ENCODE data around the gene LGI4. TPM values are rescaled to one million over a fixed set of nuclear protein-coding genes. Genes with fewer than 3 reads are reported as not detected.

The LGI4 gene
- total RNA-seq, 1 donor from 2014 or later: 5.7 TPM

GRCh38 chr19:35085947-35086346 lies 48.9 kb downstream of the LGI4 start:
- DNase-seq: no peak

GRCh38 chr19:35084509-35084762 lies 50.4 kb downstream of the LGI4 start:
- no peak for DNase-seq

GRCh38 chr19:35083691-35084508 lies 51.0 kb downstream of the LGI4 start:
- no peak for DNase-seq

- DNase-seq: no peak
Observed at GRCh38 chr19:35081201-35081600, 53.7 kb downstream of the LGI4 start.

- DNase-seq: no peak
Observed at GRCh38 chr19:35080613-35081170, 54.2 kb downstream of the LGI4 start.

GRCh38 chr19:35079826-35080225 lies 55.0 kb downstream of the LGI4 start:
- no peak for DNase-seq

GRCh38 chr19:35077411-35078223 lies 57.2 kb downstream of the LGI4 start:
- no peak for DNase-seq

GRCh38 chr19:35076657-35077056 lies 58.2 kb downstream of the LGI4 start:
- no peak for DNase-seq

GRCh38 chr19:35076026-35076370 lies 58.9 kb downstream of the LGI4 start:
- no peak for DNase-seq

- no peak for DNase-seq
Observed at GRCh38 chr19:35075202-35076025, 59.4 kb downstream of the LGI4 start.

Small RNAs within 50 kb of the gene (small RNA-seq; reads per million reads assigned to genes)
- gene AC020907.2 (ENCODE audit: low replicate concordance): not detected

Other genes starting within 250 kb of the LGI4 start
- 3.2 TPM for gene ZNF30, start 208.2 kb downstream of the LGI4 start, total RNA-seq
- 5.3 TPM for gene ZNF792, start 170.8 kb downstream of the LGI4 start, total RNA-seq
- gene GRAMD1A, start 134.7 kb downstream of the LGI4 start, total RNA-seq: 32.7 TPM
- gene SCN1B, start 104.6 kb downstream of the LGI4 start, total RNA-seq: 1.4 TPM
- gene HPN, start 93.3 kb downstream of the LGI4 start, total RNA-seq: 0.69 TPM
- 75.0 TPM for gene FXYD3, start 19.2 kb downstream of the LGI4 start, total RNA-seq
- 17.4 TPM for gene FXYD1, start 3.8 kb upstream of the LGI4 start, total RNA-seq
- 0.59 TPM for gene FXYD7, start 8.2 kb upstream of the LGI4 start, total RNA-seq
- gene FXYD5, start 19.7 kb upstream of the LGI4 start, total RNA-seq: 10.7 TPM
- gene FAM187B, start 93.7 kb upstream of the LGI4 start, total RNA-seq: not detected
- gene LSR, start 113.9 kb upstream of the LGI4 start, total RNA-seq: 10.5 TPM
- gene USF2, start 133.9 kb upstream of the LGI4 start, total RNA-seq: 37.0 TPM
- gene HAMP, start 147.5 kb upstream of the LGI4 start, total RNA-seq: not detected
- gene MAG, start 157.1 kb upstream of the LGI4 start, total RNA-seq: 0.69 TPM
- 0.99 TPM for gene CD22, start 194.1 kb upstream of the LGI4 start, total RNA-seq
- gene FFAR1, start 212.8 kb upstream of the LGI4 start, total RNA-seq: not detected
- gene FFAR3, start 223.4 kb upstream of the LGI4 start, total RNA-seq: 0.10 TPM
- gene GPR42, start 236.0 kb upstream of the LGI4 start, total RNA-seq: not detected

All from skin of body (tissue), 3 donors.